K562 (cell line): ENCODE results near the gene GPM6B. TPM values are rescaled to one million over a fixed set of nuclear protein-coding genes. Genes with fewer than 3 reads are reported as not detected.

ENCODE experiments used
- ATAC-seq: fragments of 200-7000 bp; cut with Tn5 transposase; 3 replicates; pipeline ENCODE4 v1.9.1; 2020; ENCODE audit warnings: moderate library complexity
- BruUV-seq: library from RNA; stranded (reverse); fragments of 400-500 nt; replicated peaks from 2 replicates; lab custom pipeline; 2021; lab: Mats Ljungman, UMichigan
- CTCF ChIA-PET: fragments of 300-600 bp; formaldehyde crosslinking; extraction: SDS; loops from one replicate; lab custom pipeline; 2021; ENCODE audit warnings: low intra/inter-chr PET ratio; lab: Yijun Ruan, JAX
- POLR2A ChIA-PET: fragments of 300-600, 350-650 bp; sonication (Branson Sonifier 250); formaldehyde crosslinking; extraction: SDS; loops from one replicate; lab custom pipeline; 2021; ENCODE audit warnings: antibody characterized with exemption, inconsistent platforms; lab: Yijun Ruan, JAX
- DNase-seq, 4 experiments: peaks; one replicate each; pipeline versions ENCODE4 v3.0.0 to v3.0.0-alpha.2; 2011 to 2018; ENCODE audit warnings: low spot score in 3 of 4, mixed read lengths in 3 of 4; ENCODE audit errors: extremely low read depth in 1 of 4
- FAIRE-seq: peaks from 2 replicates; lab custom pipeline; 2011; peaks lifted over from hg19 to GRCh38; lab: Jason Lieb, UNC
- H2AFZ ChIP-seq: 2 replicates; pipeline ENCODE4 v1.6.0; 2011; ENCODE audit warnings: low read depth, low read length, control low read depth, inconsistent platforms
- H3K27ac ChIP-seq: fragments of 200-600 bp; 3 replicates; pipeline ENCODE4 v1.8.0; 2011; ENCODE audit warnings: low read depth, mild to moderate bottlenecking, control low read depth, inconsistent platforms, low read length, moderate library complexity, mixed read lengths; ENCODE audit errors: extremely low read depth
- H3K27me3 ChIP-seq, 2 experiments: fragments of 300-600 bp in 1 of 2; 2 replicates in 1 of 2; 3 replicates in 1 of 2; pipeline versions ENCODE4 v1.6.0 to v1.8.0; 2011; ENCODE audit warnings: inconsistent platforms in 2 of 2, low read length in 2 of 2, mild to moderate bottlenecking in 1 of 2, mixed read lengths in 1 of 2, moderate library complexity in 1 of 2; ENCODE audit not compliant: control insufficient read depth in 2 of 2, insufficient read depth in 2 of 2
- H3K36me3 ChIP-seq: fragments of 300-600 bp; 3 replicates; pipeline ENCODE4 v1.8.0; 2011; ENCODE audit warnings: mild to moderate bottlenecking, low read length, inconsistent platforms; ENCODE audit not compliant: control insufficient read depth, insufficient read depth
- H3K4me1 ChIP-seq, 2 experiments: fragments of 200-600 bp in 1 of 2; replicated peaks in 1 of 2; 2 replicates in 1 of 2; 3 replicates in 1 of 2; pipeline versions ENCODE4 v1.5.1 to v1.8.0; 2011; ENCODE audit warnings: inconsistent platforms in 2 of 2, low read length in 2 of 2, mild to moderate bottlenecking in 1 of 2, mixed read lengths in 1 of 2, moderate library complexity in 1 of 2; ENCODE audit not compliant: control insufficient read depth in 2 of 2, insufficient read depth in 2 of 2
- H3K4me2 ChIP-seq: 2 replicates; pipeline ENCODE4 v1.6.1; 2011; ENCODE audit warnings: low read length, control low read depth, inconsistent platforms, mixed read lengths; ENCODE audit not compliant: insufficient read depth
- H3K4me3 ChIP-seq: fragments of 200-600 bp; sonication (generic), shearing (Covaris generic); 2 replicates; pipeline ENCODE4 v1.5.1; 2016; ENCODE audit warnings: control low read depth, inconsistent platforms
- H3K79me2 ChIP-seq: fragments of 200-600 bp; 3 replicates; pipeline ENCODE4 v1.8.0; 2011; ENCODE audit warnings: low read length, inconsistent platforms; ENCODE audit not compliant: control insufficient read depth, insufficient read depth
- H3K9ac ChIP-seq, 2 experiments: 2 replicates each; pipeline versions ENCODE4 v1.6.0 to v1.6.1; 2011; ENCODE audit warnings: low read depth in 2 of 2, low read length in 2 of 2, control low read depth in 1 of 2, inconsistent platforms in 1 of 2, mild to moderate bottlenecking in 1 of 2, mixed read lengths in 1 of 2; ENCODE audit not compliant: insufficient read depth in 1 of 2
- H3K9me1 ChIP-seq: one replicate; pipeline ENCODE4 v1.6.0; 2011; ENCODE audit warnings: inconsistent platforms, mild to moderate bottlenecking, low read length, moderate library complexity; ENCODE audit not compliant: control insufficient read depth, insufficient read depth
- H3K9me3 ChIP-seq: replicated peaks from 2 replicates; pipeline ENCODE4 v1.5.1; 2011; ENCODE audit warnings: low read depth, low read length, inconsistent platforms; ENCODE audit not compliant: control insufficient read depth, insufficient read depth
- H4K20me1 ChIP-seq: replicated peaks from 2 replicates; pipeline ENCODE4 v1.6.1; 2011; ENCODE audit warnings: low read length, inconsistent platforms, mixed read lengths; ENCODE audit not compliant: control insufficient read depth, insufficient read depth
- ARHGAP35 ChIP-seq: fragments of 450-650 bp; IDR thresholded peaks from 2 replicates; pipeline ENCODE4 v1.6.1; 2018; ENCODE audit not compliant: partially characterized antibody
- GATAD2B ChIP-seq: fragments of 450-650 bp; IDR thresholded peaks from 2 replicates; pipeline ENCODE4 v1.6.1; 2017; ENCODE audit warnings: mild to moderate bottlenecking, borderline replicate concordance
- HLTF ChIP-seq: fragments of 450-650 bp; IDR thresholded peaks from 2 replicates; pipeline ENCODE4 v1.6.1; 2016
- HNRNPL ChIP-seq: fragments of 200-400 bp; formaldehyde crosslinking; IDR thresholded peaks from 2 replicates; pipeline ENCODE4 v1.6.1; 2017; ENCODE audit warnings: low read depth, mild to moderate bottlenecking, low read length
- NUFIP1 ChIP-seq: fragments of 450-650 bp; IDR thresholded peaks from 2 replicates; pipeline ENCODE4 v1.6.1; 2018; ENCODE audit not compliant: partially characterized antibody
- POLR2A ChIP-seq: fragments of 450-650 bp; conservative IDR thresholded peaks from 2 replicates; pipeline ENCODE4 v1.6.1; 2016
- RNF2 ChIP-seq: sonication (generic); IDR thresholded peaks from 2 replicates; pipeline ENCODE4 v1.6.1; 2016
- SIX5 ChIP-seq, 2 experiments: IDR thresholded peaks; 2 replicates each; pipeline ENCODE4 v1.6.1; 2011; ENCODE audit warnings: low read length in 2 of 2, borderline replicate concordance in 1 of 2, low read depth in 1 of 2, mild to moderate bottlenecking in 1 of 2, moderate library complexity in 1 of 2; ENCODE audit not compliant: insufficient read depth in 1 of 2
- SRSF3 ChIP-seq: fragments of 200-400 bp; formaldehyde crosslinking; IDR thresholded peaks from 2 replicates; pipeline ENCODE4 v1.6.1; 2016; ENCODE audit warnings: mild to moderate bottlenecking, low read length, moderate library complexity; ENCODE audit not compliant: insufficient read depth
- TBL1XR1 ChIP-seq, 2 experiments: IDR thresholded peaks; 2 replicates each; pipeline ENCODE4 v1.6.1; 2012; ENCODE audit warnings: improper control_type of control experiment in 2 of 2, low read length in 2 of 2, mild to moderate bottlenecking in 1 of 2
- USF1 ChIP-seq: sonication (generic); formaldehyde crosslinking; IDR thresholded peaks from 2 replicates; pipeline ENCODE4 v1.9.0; 2022; ENCODE audit warnings: mild to moderate bottlenecking, missing genetic modification reagents
- ZBTB8A ChIP-seq: fragments of 450-650 bp; IDR thresholded peaks from 2 replicates; pipeline ENCODE4 v1.6.1; 2018; ENCODE audit warnings: mild to moderate bottlenecking, moderate library complexity; ENCODE audit not compliant: partially characterized antibody
- ZC3H4 ChIP-seq: sonication (generic); formaldehyde crosslinking; IDR thresholded peaks from 2 replicates; pipeline ENCODE4 v1.9.0; 2021; ENCODE audit warnings: missing genetic modification reagents, borderline replicate concordance
- ZMIZ1 ChIP-seq, 2 experiments: fragments of 150-350 bp in 1 of 2; IDR thresholded peaks; 2 replicates each; pipeline ENCODE4 v1.6.1; 2012 to 2016; ENCODE audit warnings: low read depth in 2 of 2, low read length in 2 of 2, mild to moderate bottlenecking in 1 of 2, moderate library complexity in 1 of 2
- ZNF507 ChIP-seq: conservative IDR thresholded peaks from 2 replicates; pipeline ENCODE4 v1.6.1; 2017; ENCODE audit warnings: missing genetic modification characterization, missing compliant biosample characterization
- ZNF717 ChIP-seq: fragments of 250-450 bp; sonication (Bioruptor Pico); IDR thresholded peaks from 2 replicates; pipeline ENCODE4 v1.5.0; 2021
- WGBS: fragments of 100-300 bp; shearing (Covaris generic); methylation state at CpG from one replicate; pipeline ENCODE4 v1.1.6; 2016; ENCODE audit warnings: low coverage, mixed read lengths; ENCODE audit not compliant: insufficient coverage; ENCODE audit errors: missing lambda C conversion rate; 5-methylcytosine and 5-hydroxymethylcytosine counted together
- in situ Hi-C: fragments of 300-500 bp; cut with MboI; formaldehyde crosslinking; loops from 4 replicates; pipeline ENCODE4 v1.15.0; 2018; ENCODE audit warnings: inconsistent platforms, mixed read lengths
- intact Hi-C: fragments of 100-400 bp; cut with micrococcal nuclease; formaldehyde crosslinking; loops from 2 replicates; pipeline ENCODE4 v1.14.2; 2022
- polyA plus RNA-seq, 8 experiments: library from polyadenylated mRNA; depleted of rRNA in 4 of 8; stranded (reverse) in 5 of 8; unstranded in 3 of 8; fragments of >200 nt; fragmentation: Nextera tagmentation in 2 of 8; fragmentation: Illumina TruSeq in 1 of 8; extraction: Ambion mirVana in 2 of 8; extraction: Trizol in 1 of 8; gene quantifications; 2 replicates each; pipeline versions ENCODE4 v1.2.1 to v1.2.3, GENCODE V29; 2011 to 2014; ENCODE audit warnings: inconsistent platforms in 1 of 8, missing spikeins in 1 of 8
- total RNA-seq, 7 experiments: library from RNA; depleted of rRNA in 6 of 7; stranded (reverse); fragments of >200 nt in 6 of 7; fragmentation: Illumina TruSeq in 2 of 7; extraction: Trizol in 2 of 7; gene quantifications; 2 replicates each; pipeline versions ENCODE4 v1.2.1 to v1.2.3, GENCODE V29; 2011 to 2021; ENCODE audit warnings: low replicate concordance in 1 of 7
- TF ChIP-seq, protein P1 (sequence below), 2 experiments: IDR thresholded peaks; 2 replicates each; pipeline ENCODE4 v1.6.1; 2012; ENCODE audit warnings: improper control_type of control experiment in 2 of 2, low read depth in 2 of 2, low read length in 2 of 2, borderline replicate concordance in 1 of 2

GPM6B gene
- total and polyA plus RNA-seq, 9 of the 15 experiments (the other 6 are each of a cell fraction or from before 2014, with no cell fraction given) = 0.14 to 0.32 TPM; not detected in 7

DNA sequence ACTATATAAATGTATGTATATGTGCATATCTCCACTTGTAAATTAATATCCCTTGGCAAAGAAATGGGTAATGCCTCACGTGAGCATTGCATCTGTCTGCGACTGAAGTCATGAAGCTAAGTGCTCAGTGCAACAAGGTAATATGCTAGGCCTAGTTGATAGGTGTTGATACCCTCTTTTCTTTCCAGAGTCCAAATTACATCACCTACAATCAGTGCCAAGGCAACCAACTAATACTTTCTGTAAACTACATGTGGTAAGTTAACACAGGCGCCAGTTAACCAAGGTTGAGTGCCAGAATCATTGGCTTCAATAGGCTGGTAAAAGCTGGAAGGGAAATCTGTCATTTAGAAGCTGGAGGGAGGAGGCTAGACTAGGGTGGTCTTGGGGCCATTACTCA, 41.1 kb downstream of the GPM6B start:
- Histone ChIP-seq H3K4me2 (no peak overlapping the region), H3K9ac (no peak overlapping the region), H3K27me3 (peaks cover 0 to 8% of the 10 kb centered on the region in 2 experiments; a peak in 2 of 5 replicates), H3K27ac (no peak overlapping the region), H3K9me3 (no peaks in the 10 kb centered on the region), H3K9me1 (no peaks in the 10 kb centered on the region), H3K4me3 (no peak overlapping the region), H3K4me1 (no peaks in the 10 kb centered on the region), H3K36me3 (peaks cover 17% of the 10 kb centered on the region; the same call in 2 of the 3 replicates), H2AFZ (no peak overlapping the region), H4K20me1 (no peaks in the 10 kb centered on the region), H3K79me2 (no peaks in the 10 kb centered on the region)
- ChIA-PET POLR2A (no interaction called here), CTCF (no interaction called here)
- BruUV-seq = no TSS peak
- in situ Hi-C loops = no loop called here
- ATAC-seq = no peak
- 82% methylated on average over 3 of the region's 3 CpGs for WGBS
- DNase-seq = no peak
- intact Hi-C loops = no loop called here
- FAIRE-seq = no peak
- TF ChIP-seq HLTF (no peak), SIX5 (IDR thresholded peaks at IDR 0.05; ENCODE audit: borderline replicate concordance in 1 of 2, insufficient read depth in 1 of 2, low read depth in 1 of 2, low read length in 2 of 2) (no peak), RNF2 (no peak), USF1 (CRISPR knock-in tag) (no peak), ZC3H4 (CRISPR knock-in tag) (no peak), TBL1XR1 (IDR thresholded peaks at IDR 0.05; ENCODE audit: low read length in 2 of 2) (no peak), ZMIZ1 (IDR thresholded peaks at IDR 0.05; ENCODE audit: low read depth in 2 of 2, low read length in 2 of 2) (no peak), ZNF717 (CRISPR knock-in tag) (no peak), HNRNPL (no peak), SRSF3 (no peak), NUFIP1 (no peak), ZBTB8A (no peak), GATAD2B (no peak), ARHGAP35 (no peak), POLR2A (no peak), ZNF507 (tag) (no peak)
- TF ChIP-seq, protein P1, sequence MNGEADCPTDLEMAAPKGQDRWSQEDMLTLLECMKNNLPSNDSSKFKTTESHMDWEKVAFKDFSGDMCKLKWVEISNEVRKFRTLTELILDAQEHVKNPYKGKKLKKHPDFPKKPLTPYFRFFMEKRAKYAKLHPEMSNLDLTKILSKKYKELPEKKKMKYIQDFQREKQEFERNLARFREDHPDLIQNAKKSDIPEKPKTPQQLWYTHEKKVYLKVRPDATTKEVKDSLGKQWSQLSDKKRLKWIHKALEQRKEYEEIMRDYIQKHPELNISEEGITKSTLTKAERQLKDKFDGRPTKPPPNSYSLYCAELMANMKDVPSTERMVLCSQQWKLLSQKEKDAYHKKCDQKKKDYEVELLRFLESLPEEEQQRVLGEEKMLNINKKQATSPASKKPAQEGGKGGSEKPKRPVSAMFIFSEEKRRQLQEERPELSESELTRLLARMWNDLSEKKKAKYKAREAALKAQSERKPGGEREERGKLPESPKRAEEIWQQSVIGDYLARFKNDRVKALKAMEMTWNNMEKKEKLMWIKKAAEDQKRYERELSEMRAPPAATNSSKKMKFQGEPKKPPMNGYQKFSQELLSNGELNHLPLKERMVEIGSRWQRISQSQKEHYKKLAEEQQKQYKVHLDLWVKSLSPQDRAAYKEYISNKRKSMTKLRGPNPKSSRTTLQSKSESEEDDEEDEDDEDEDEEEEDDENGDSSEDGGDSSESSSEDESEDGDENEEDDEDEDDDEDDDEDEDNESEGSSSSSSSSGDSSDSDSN (IDR thresholded peaks at IDR 0.05; ENCODE audit: borderline replicate concordance in 1 of 2, low read depth in 2 of 2, low read length in 2 of 2) = no peak
